HepG2 (cell line): ENCODE data around the gene ATRX. TPM values are rescaled to one million over a fixed set of nuclear protein-coding genes. Genes with fewer than 3 reads are reported as not detected.

Source experiments
- ATAC-seq: fragments of 200-7000 bp; cut with Tn5 transposase; 3 replicates; pipeline ENCODE4 v1.9.1; 2020; ENCODE audit warnings: mild to moderate bottlenecking, moderate library complexity
- BruUV-seq: library from RNA; stranded (reverse); fragments of 400-500 nt; replicated peaks from 2 replicates; lab custom pipeline; 2021; lab: Mats Ljungman, UMichigan
- CTCF ChIA-PET: fragments of 300-600 bp; formaldehyde crosslinking; extraction: SDS; loops from one replicate; lab custom pipeline; 2021; ENCODE audit warnings: low total read pairs, inconsistent platforms, low intra/inter-chr PET ratio; lab: Yijun Ruan, JAX
- POLR2A ChIA-PET: fragments of 350-600 bp; sonication (Branson Sonifier 250); formaldehyde crosslinking; loops from one replicate; lab custom pipeline; 2020; ENCODE audit warnings: antibody characterized with exemption, inconsistent platforms; lab: Yijun Ruan, JAX
- DNase-seq: peaks from one replicate; pipeline ENCODE4 v3.0.0-alpha.2; 2015; ENCODE audit warnings: low spot score
- FAIRE-seq: peaks from 3 replicates; lab custom pipeline; 2011; peaks lifted over from hg19 to GRCh38; lab: Jason Lieb, UNC
- H2AFZ ChIP-seq: one replicate; pipeline ENCODE4 v1.6.1; 2011; ENCODE audit warnings: low read length, inconsistent platforms
- H3K27ac ChIP-seq: fragments of 300-600 bp; 3 replicates; pipeline ENCODE4 v1.8.0; 2011; ENCODE audit warnings: mixed run types, mild to moderate bottlenecking, mixed read lengths, low read length, inconsistent platforms; ENCODE audit not compliant: insufficient read depth; ENCODE audit errors: extremely low read length
- H3K27me3 ChIP-seq, 2 experiments: fragments of 200-600 bp in 1 of 2; 2 replicates in 1 of 2; 3 replicates in 1 of 2; pipeline versions ENCODE4 v1.6.0 to v1.8.0; 2011; ENCODE audit warnings: low read length in 2 of 2, mild to moderate bottlenecking in 2 of 2, moderate library complexity in 2 of 2, inconsistent platforms in 1 of 2; ENCODE audit not compliant: insufficient read depth in 2 of 2, control insufficient read depth in 1 of 2
- H3K36me3 ChIP-seq, 2 experiments: fragments of 200-600 bp in 1 of 2; replicated peaks in 1 of 2; 2 replicates in 1 of 2; 3 replicates in 1 of 2; pipeline versions ENCODE4 v1.5.1 to v1.8.0; 2011; ENCODE audit warnings: low read length in 2 of 2, inconsistent platforms in 1 of 2; ENCODE audit not compliant: insufficient read depth in 2 of 2, control insufficient read depth in 1 of 2
- H3K4me1 ChIP-seq: 2 replicates; pipeline ENCODE4 v1.5.1; 2012; ENCODE audit warnings: low read length, inconsistent platforms; ENCODE audit not compliant: insufficient read depth
- H3K4me2 ChIP-seq: 2 replicates; pipeline ENCODE4 v1.6.0; 2011; ENCODE audit warnings: low read depth, low read length, inconsistent platforms
- H3K4me3 ChIP-seq, 3 experiments: fragments of 200-600 bp in 1 of 3; sonication (generic), shearing (Covaris generic) in 1 of 3; replicated peaks in 1 of 3; 2 replicates each; pipeline ENCODE4 v1.5.1; 2011 to 2016; ENCODE audit warnings: low read length in 3 of 3, inconsistent platforms in 2 of 3, low read depth in 2 of 3, mild to moderate bottlenecking in 2 of 3, control low read depth in 1 of 3, mixed read lengths in 1 of 3; ENCODE audit not compliant: insufficient read depth in 1 of 3
- H3K79me2 ChIP-seq: one replicate; pipeline ENCODE4 v1.6.1; 2011; ENCODE audit warnings: low read length, inconsistent platforms; ENCODE audit not compliant: insufficient read depth
- H3K9ac ChIP-seq: 2 replicates; pipeline ENCODE4 v1.6.0; 2011; ENCODE audit warnings: mild to moderate bottlenecking, low read depth, low read length, inconsistent platforms; ENCODE audit not compliant: insufficient read depth
- H3K9me3 ChIP-seq: 2 replicates; pipeline ENCODE4 v1.5.1; 2012; ENCODE audit warnings: mild to moderate bottlenecking, low read length
- H4K20me1 ChIP-seq: 2 replicates; pipeline ENCODE4 v1.6.0; 2011; ENCODE audit warnings: inconsistent platforms, mild to moderate bottlenecking, low read length, moderate library complexity; ENCODE audit not compliant: insufficient read depth
- ATRX ChIP-seq: sonication (generic); formaldehyde crosslinking; IDR thresholded peaks from 2 replicates; pipeline ENCODE4 v1.4.0; 2020; ENCODE audit warnings: missing genetic modification reagents, borderline replicate concordance
- CEBPZ ChIP-seq: IDR thresholded peaks from 2 replicates; pipeline ENCODE4 v1.6.1; 2012; ENCODE audit warnings: low read length, improper control_type of control experiment
- LCORL ChIP-seq, 2 experiments: fragments of 450-650 bp in 1 of 2; sonication (generic) in 1 of 2; formaldehyde crosslinking in 1 of 2; IDR thresholded peaks; 2 replicates each; pipeline versions ENCODE4 v1.5.0 to v1.6.1; 2017 to 2020; ENCODE audit warnings: antibody characterized with exemption in 1 of 2, missing genetic modification reagents in 1 of 2
- SP4 ChIP-seq: sonication (generic); formaldehyde crosslinking; IDR thresholded peaks from 2 replicates; pipeline ENCODE4 v1.8.1; 2023; ENCODE audit warnings: mild to moderate bottlenecking, missing genetic modification reagents
- SRF ChIP-seq: IDR thresholded peaks from 2 replicates; pipeline ENCODE4 v1.6.1; 2011; ENCODE audit warnings: mild to moderate bottlenecking, low read depth, low read length, moderate library complexity
- THAP9 ChIP-seq: sonication (generic); formaldehyde crosslinking; IDR thresholded peaks from 2 replicates; pipeline ENCODE4; 2020; ENCODE audit warnings: missing genetic modification reagents, mild to moderate bottlenecking, borderline replicate concordance
- ZBTB1 ChIP-seq: sonication (generic); formaldehyde crosslinking; IDR thresholded peaks from 2 replicates; pipeline ENCODE4 v1.4.0; 2020; ENCODE audit warnings: missing genetic modification reagents, borderline replicate concordance
- ZBTB10 ChIP-seq: sonication (generic); formaldehyde crosslinking; IDR thresholded peaks from 2 replicates; pipeline ENCODE4 v1.4.0; 2020; ENCODE audit warnings: missing genetic modification reagents, borderline replicate concordance
- ZBTB8A ChIP-seq: sonication (generic); formaldehyde crosslinking; IDR thresholded peaks from 2 replicates; pipeline ENCODE4 v1.4.0; 2020; ENCODE audit warnings: mild to moderate bottlenecking, low read depth, missing genetic modification reagents, borderline replicate concordance
- ZFYVE20 ChIP-seq: sonication (generic); formaldehyde crosslinking; IDR thresholded peaks from 2 replicates; pipeline ENCODE4 v1.8.0; 2023; ENCODE audit warnings: low read depth, mild to moderate bottlenecking, moderate library complexity, missing genetic modification reagents, borderline replicate concordance
- ZNF256 ChIP-seq: sonication (generic); formaldehyde crosslinking; conservative IDR thresholded peaks from 2 replicates; pipeline ENCODE4 v1.4.0; 2020; ENCODE audit warnings: missing genetic modification reagents
- ZNF562 ChIP-seq: sonication (generic); formaldehyde crosslinking; IDR thresholded peaks from 2 replicates; pipeline ENCODE4 v1.8.0; 2022; ENCODE audit warnings: missing genetic modification reagents, borderline replicate concordance
- ZNF7 ChIP-seq: IDR thresholded peaks from 2 replicates; pipeline ENCODE4 v1.6.1; 2016; ENCODE audit warnings: missing biosample characterization, missing genetic modification reagents
- WGBS: methylation state at CpG from one replicate; pipeline ENCODE4 v1.1.6; 2017; ENCODE audit warnings: low lambda C conversion rate; 5-methylcytosine and 5-hydroxymethylcytosine counted together
- in situ Hi-C: cut with HindIII; loops from 2 replicates; pipeline ENCODE4 v1.10.0; 2017; ENCODE audit warnings: low pct_unique_long_range_greater_than_20kb; ENCODE audit not compliant: extremely low pct_ligation_motif_present
- intact Hi-C: fragments of 100-400 bp; cut with micrococcal nuclease; formaldehyde crosslinking; loops from one replicate; pipeline ENCODE4 v1.10.0; 2022; ENCODE audit not compliant: unreplicated experiment
- polyA plus RNA-seq, 8 experiments: library from polyadenylated mRNA; depleted of rRNA in 3 of 8; stranded (reverse) in 7 of 8; unstranded in 1 of 8; fragments of >200 nt; fragmentation: Illumina TruSeq in 4 of 8; extraction: Trizol in 4 of 8; gene quantifications; 2 replicates each; pipeline versions ENCODE4 v1.2.1 to v1.2.3, GENCODE V29; 2011 to 2016; ENCODE audit warnings: low read depth in 4 of 8, missing spikeins in 1 of 8, mixed read lengths in 1 of 8; ENCODE audit not compliant: insufficient read depth in 1 of 8
- total RNA-seq, 5 experiments: library from RNA; depleted of rRNA; stranded (reverse); fragments of >200 nt; fragmentation: Illumina TruSeq; extraction: Trizol; gene quantifications; 2 replicates each; pipeline ENCODE4 v1.2.3, GENCODE V29; 2016; ENCODE audit warnings: low read depth in 1 of 5
- TF ChIP-seq, protein P1 (sequence below): sonication (generic); formaldehyde crosslinking; IDR thresholded peaks from 2 replicates; pipeline ENCODE4 v1.4.0; 2020; ENCODE audit warnings: mild to moderate bottlenecking, low read depth, missing genetic modification reagents

ATRX gene
- total and polyA plus RNA-seq, 2 of the 13 experiments (the other 11 are each of a cell fraction or from before 2014, with no cell fraction given) = 26.1 to 44.5 TPM

DNA sequence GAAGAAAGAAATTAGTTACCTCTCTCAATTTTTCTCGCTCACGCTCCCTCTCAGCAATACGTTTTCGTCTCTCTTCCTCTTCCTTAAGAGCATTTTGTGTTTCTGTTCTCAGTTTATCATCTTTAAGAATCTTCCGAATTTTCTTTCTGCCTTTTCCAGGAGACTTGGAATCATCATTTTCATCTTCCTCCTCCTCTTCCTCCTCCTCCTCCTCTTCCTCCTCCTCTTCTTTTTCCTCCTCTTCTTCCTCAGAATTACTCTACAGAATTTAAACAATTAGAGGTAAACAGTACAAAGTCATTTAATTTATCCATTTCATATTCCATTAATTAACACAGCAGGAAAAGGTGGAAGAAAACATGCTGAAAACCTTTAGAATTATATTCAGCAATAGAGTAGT lies 133.9 kb downstream of the ATRX start:
- ATAC-seq (no peak), DNase-seq (no peak), FAIRE-seq (no peak)
- Histone ChIP-seq H3K27ac (no peak overlapping the region), H2AFZ (no peak overlapping the region), H3K9me3 (no peaks in the 10 kb centered on the region), H3K4me2 (no peak overlapping the region), H3K79me2 (no peaks in the 10 kb centered on the region), H3K4me3 (no peak overlapping the region), H3K36me3 (peaks cover 0 to 3% of the 10 kb centered on the region in 2 experiments; a peak in 1 of 5 replicates), H4K20me1 (no peaks in the 10 kb centered on the region), H3K9ac (no peak overlapping the region), H3K27me3 (no peaks in the 10 kb centered on the region), H3K4me1 (no peaks in the 10 kb centered on the region)
- POLR2A ChIA-PET = no interaction called here
- CTCF ChIA-PET = no interaction called here
- intact Hi-C loops = no loop called here
- no TSS peak for BruUV-seq
- 93% methylated on average over 5 of the region's 5 CpGs for WGBS
- in situ Hi-C loops = no loop called here
- TF ChIP-seq, protein P1, sequence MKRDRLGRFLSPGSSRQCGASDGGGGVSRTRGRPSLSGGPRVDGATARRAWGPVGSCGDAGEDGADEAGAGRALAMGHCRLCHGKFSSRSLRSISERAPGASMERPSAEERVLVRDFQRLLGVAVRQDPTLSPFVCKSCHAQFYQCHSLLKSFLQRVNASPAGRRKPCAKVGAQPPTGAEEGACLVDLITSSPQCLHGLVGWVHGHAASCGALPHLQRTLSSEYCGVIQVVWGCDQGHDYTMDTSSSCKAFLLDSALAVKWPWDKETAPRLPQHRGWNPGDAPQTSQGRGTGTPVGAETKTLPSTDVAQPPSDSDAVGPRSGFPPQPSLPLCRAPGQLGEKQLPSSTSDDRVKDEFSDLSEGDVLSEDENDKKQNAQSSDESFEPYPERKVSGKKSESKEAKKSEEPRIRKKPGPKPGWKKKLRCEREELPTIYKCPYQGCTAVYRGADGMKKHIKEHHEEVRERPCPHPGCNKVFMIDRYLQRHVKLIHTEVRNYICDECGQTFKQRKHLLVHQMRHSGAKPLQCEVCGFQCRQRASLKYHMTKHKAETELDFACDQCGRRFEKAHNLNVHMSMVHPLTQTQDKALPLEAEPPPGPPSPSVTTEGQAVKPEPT (CRISPR knock-in tag) = no peak
- no peak for TF ChIP-seq ZBTB1 (CRISPR knock-in tag)
- no peak for TF ChIP-seq LCORL (IDR thresholded peaks at IDR 0.05)
- TF ChIP-seq LCORL (CRISPR knock-in tag; IDR thresholded peaks at IDR 0.05) = no peak
- no peak for TF ChIP-seq CEBPZ
- TF ChIP-seq SP4 = no peak
- no peak for TF ChIP-seq ZNF256 (CRISPR knock-in tag)
- no peak for TF ChIP-seq ATRX (CRISPR knock-in tag)
- TF ChIP-seq ZBTB8A (CRISPR knock-in tag) = no peak
- TF ChIP-seq SRF = no peak
- TF ChIP-seq THAP9 (CRISPR knock-in tag) = no peak
- no peak for TF ChIP-seq ZNF7 (CRISPR knock-in tag)
- no peak for TF ChIP-seq ZBTB10 (CRISPR knock-in tag)
- no peak for TF ChIP-seq ZFYVE20 (CRISPR knock-in tag)
- no peak for TF ChIP-seq ZNF562 (CRISPR knock-in tag)
